HepG2 (cell line): ENCODE data around the gene GPR62. TPM values are rescaled to one million over a fixed set of nuclear protein-coding genes. Genes with fewer than 3 reads are reported as not detected.
A peak's percentile ranks its signal among the peaks of the same experiment; 100 is the strongest.

ENCODE experiments used
- ATAC-seq: fragments of 200-7000 bp; cut with Tn5 transposase; 3 replicates; pipeline ENCODE4 v1.9.1; 2020; ENCODE audit warnings: mild to moderate bottlenecking, moderate library complexity
- BruUV-seq: library from RNA; stranded (reverse); fragments of 400-500 nt; replicated peaks from 2 replicates; lab custom pipeline; 2021; lab: Mats Ljungman, UMichigan
- CTCF ChIA-PET: fragments of 300-600 bp; formaldehyde crosslinking; extraction: SDS; loops from one replicate; lab custom pipeline; 2021; ENCODE audit warnings: low total read pairs, inconsistent platforms, low intra/inter-chr PET ratio; lab: Yijun Ruan, JAX
- POLR2A ChIA-PET: fragments of 350-600 bp; sonication (Branson Sonifier 250); formaldehyde crosslinking; loops from one replicate; lab custom pipeline; 2020; ENCODE audit warnings: antibody characterized with exemption, inconsistent platforms; lab: Yijun Ruan, JAX
- DNase-seq: peaks from one replicate; pipeline ENCODE4 v3.0.0-alpha.2; 2015; ENCODE audit warnings: low spot score
- FAIRE-seq: peaks from 3 replicates; lab custom pipeline; 2011; peaks lifted over from hg19 to GRCh38; lab: Jason Lieb, UNC
- H2AFZ ChIP-seq: one replicate; pipeline ENCODE4 v1.6.1; 2011; ENCODE audit warnings: low read length, inconsistent platforms
- H3K27ac ChIP-seq: fragments of 300-600 bp; 3 replicates; pipeline ENCODE4 v1.8.0; 2011; ENCODE audit warnings: mixed run types, mild to moderate bottlenecking, mixed read lengths, low read length, inconsistent platforms; ENCODE audit not compliant: insufficient read depth; ENCODE audit errors: extremely low read length
- H3K27me3 ChIP-seq, 2 experiments: fragments of 200-600 bp in 1 of 2; 2 replicates in 1 of 2; 3 replicates in 1 of 2; pipeline versions ENCODE4 v1.6.0 to v1.8.0; 2011; ENCODE audit warnings: low read length in 2 of 2, mild to moderate bottlenecking in 2 of 2, moderate library complexity in 2 of 2, inconsistent platforms in 1 of 2; ENCODE audit not compliant: insufficient read depth in 2 of 2, control insufficient read depth in 1 of 2
- H3K36me3 ChIP-seq, 2 experiments: fragments of 200-600 bp in 1 of 2; replicated peaks in 1 of 2; 2 replicates in 1 of 2; 3 replicates in 1 of 2; pipeline versions ENCODE4 v1.5.1 to v1.8.0; 2011; ENCODE audit warnings: low read length in 2 of 2, inconsistent platforms in 1 of 2; ENCODE audit not compliant: insufficient read depth in 2 of 2, control insufficient read depth in 1 of 2
- H3K4me1 ChIP-seq: 2 replicates; pipeline ENCODE4 v1.5.1; 2012; ENCODE audit warnings: low read length, inconsistent platforms; ENCODE audit not compliant: insufficient read depth
- H3K4me2 ChIP-seq: 2 replicates; pipeline ENCODE4 v1.6.0; 2011; ENCODE audit warnings: low read depth, low read length, inconsistent platforms
- H3K4me3 ChIP-seq, 3 experiments: fragments of 200-600 bp in 1 of 3; sonication (generic), shearing (Covaris generic) in 1 of 3; replicated peaks in 1 of 3; 2 replicates each; pipeline ENCODE4 v1.5.1; 2011 to 2016; ENCODE audit warnings: low read length in 3 of 3, inconsistent platforms in 2 of 3, low read depth in 2 of 3, mild to moderate bottlenecking in 2 of 3, control low read depth in 1 of 3, mixed read lengths in 1 of 3; ENCODE audit not compliant: insufficient read depth in 1 of 3
- H3K79me2 ChIP-seq: one replicate; pipeline ENCODE4 v1.6.1; 2011; ENCODE audit warnings: low read length, inconsistent platforms; ENCODE audit not compliant: insufficient read depth
- H3K9ac ChIP-seq: 2 replicates; pipeline ENCODE4 v1.6.0; 2011; ENCODE audit warnings: mild to moderate bottlenecking, low read depth, low read length, inconsistent platforms; ENCODE audit not compliant: insufficient read depth
- H3K9me3 ChIP-seq: 2 replicates; pipeline ENCODE4 v1.5.1; 2012; ENCODE audit warnings: mild to moderate bottlenecking, low read length
- H4K20me1 ChIP-seq: 2 replicates; pipeline ENCODE4 v1.6.0; 2011; ENCODE audit warnings: inconsistent platforms, mild to moderate bottlenecking, low read length, moderate library complexity; ENCODE audit not compliant: insufficient read depth
- CBX5 ChIP-seq: sonication (generic); formaldehyde crosslinking; IDR thresholded peaks from 2 replicates; pipeline ENCODE4 v1.4.0; 2020; ENCODE audit warnings: missing genetic modification reagents, borderline replicate concordance
- GABPB1 ChIP-seq: IDR thresholded peaks from 2 replicates; pipeline ENCODE4 v1.6.1; 2016; ENCODE audit warnings: mild to moderate bottlenecking, missing genetic modification reagents, moderate library complexity, missing compliant biosample characterization
- HIC2 ChIP-seq: sonication (generic); formaldehyde crosslinking; IDR thresholded peaks from 2 replicates; pipeline ENCODE4 v1.9.0; 2022; ENCODE audit warnings: low read depth, missing genetic modification reagents
- MEF2D ChIP-seq: sonication (generic); formaldehyde crosslinking; IDR thresholded peaks from 2 replicates; pipeline ENCODE4 v1.5.1; 2020; ENCODE audit warnings: mild to moderate bottlenecking, missing genetic modification reagents
- MYNN ChIP-seq: sonication (generic); formaldehyde crosslinking; IDR thresholded peaks from 2 replicates; pipeline ENCODE4 v1.4.0; 2020; ENCODE audit warnings: mild to moderate bottlenecking, low read depth, missing genetic modification reagents
- NRL ChIP-seq: sonication (generic); formaldehyde crosslinking; IDR thresholded peaks from 2 replicates; pipeline ENCODE4 v1.5.0; 2020; ENCODE audit warnings: missing genetic modification reagents, mild to moderate bottlenecking, moderate library complexity, borderline replicate concordance
- PATZ1 ChIP-seq: sonication (generic); formaldehyde crosslinking; IDR thresholded peaks from 2 replicates; pipeline ENCODE4 v1.4.0; 2020; ENCODE audit warnings: missing genetic modification reagents
- PAX8 ChIP-seq: sonication (generic); formaldehyde crosslinking; IDR thresholded peaks from 2 replicates; pipeline ENCODE4 v1.8.0; 2022; ENCODE audit warnings: mild to moderate bottlenecking, missing genetic modification reagents, borderline replicate concordance
- POGZ ChIP-seq: sonication (generic); formaldehyde crosslinking; IDR thresholded peaks from 2 replicates; pipeline ENCODE4 v1.4.0; 2020; ENCODE audit warnings: mild to moderate bottlenecking, missing genetic modification reagents
- RAD21 ChIP-seq: fragments of 450-650 bp; formaldehyde crosslinking; IDR thresholded peaks from 2 replicates; pipeline ENCODE4 v1.5.0; 2020; ENCODE audit warnings: mild to moderate bottlenecking
- SP1 ChIP-seq, 2 experiments: fragments of 450-650 bp in 1 of 2; sonication (generic) in 1 of 2; formaldehyde crosslinking in 1 of 2; IDR thresholded peaks; 2 replicates each; pipeline versions ENCODE4 v1.4.0 to v1.6.1; 2016 to 2020; ENCODE audit warnings: missing genetic modification reagents in 1 of 2
- THAP8 ChIP-seq: sonication (generic); formaldehyde crosslinking; IDR thresholded peaks from 2 replicates; pipeline ENCODE4 v1.5.1; 2020; ENCODE audit warnings: missing genetic modification reagents, mild to moderate bottlenecking, borderline replicate concordance
- ZBTB38 ChIP-seq: sonication (generic); formaldehyde crosslinking; IDR thresholded peaks from 2 replicates; pipeline ENCODE4 v1.5.1; 2020; ENCODE audit warnings: mild to moderate bottlenecking, missing genetic modification reagents
- ZFP90 ChIP-seq: sonication (generic); formaldehyde crosslinking; IDR thresholded peaks from 2 replicates; pipeline ENCODE4 v1.8.0; 2022; ENCODE audit warnings: missing genetic modification reagents, mild to moderate bottlenecking, inconsistent platforms, borderline replicate concordance
- ZNF414 ChIP-seq: sonication (generic); formaldehyde crosslinking; IDR thresholded peaks from 2 replicates; pipeline ENCODE4 v1.5.0; 2020; ENCODE audit warnings: missing genetic modification reagents
- ZNF713 ChIP-seq: sonication (generic); formaldehyde crosslinking; IDR thresholded peaks from 2 replicates; pipeline ENCODE4 v1.4.0; 2020; ENCODE audit warnings: mild to moderate bottlenecking, missing genetic modification reagents
- ZNF761 ChIP-seq: sonication (generic); formaldehyde crosslinking; conservative IDR thresholded peaks from 2 replicates; pipeline ENCODE4 v1.4.0; 2020; ENCODE audit warnings: mild to moderate bottlenecking, missing genetic modification reagents
- ZNF780A ChIP-seq: sonication (generic); formaldehyde crosslinking; IDR thresholded peaks from 2 replicates; pipeline ENCODE4 v1.8.0; 2022; ENCODE audit warnings: mild to moderate bottlenecking, missing genetic modification reagents, moderate library complexity
- WGBS: methylation state at CpG from one replicate; pipeline ENCODE4 v1.1.6; 2017; ENCODE audit warnings: low lambda C conversion rate; 5-methylcytosine and 5-hydroxymethylcytosine counted together
- in situ Hi-C: cut with HindIII; loops from 2 replicates; pipeline ENCODE4 v1.10.0; 2017; ENCODE audit warnings: low pct_unique_long_range_greater_than_20kb; ENCODE audit not compliant: extremely low pct_ligation_motif_present
- intact Hi-C: fragments of 100-400 bp; cut with micrococcal nuclease; formaldehyde crosslinking; loops from one replicate; pipeline ENCODE4 v1.10.0; 2022; ENCODE audit not compliant: unreplicated experiment
- polyA plus RNA-seq, 8 experiments: library from polyadenylated mRNA; depleted of rRNA in 3 of 8; stranded (reverse) in 7 of 8; unstranded in 1 of 8; fragments of >200 nt; fragmentation: Illumina TruSeq in 4 of 8; extraction: Trizol in 4 of 8; gene quantifications; 2 replicates each; pipeline versions ENCODE4 v1.2.1 to v1.2.3, GENCODE V29; 2011 to 2016; ENCODE audit warnings: low read depth in 4 of 8, missing spikeins in 1 of 8, mixed read lengths in 1 of 8; ENCODE audit not compliant: insufficient read depth in 1 of 8
- total RNA-seq, 5 experiments: library from RNA; depleted of rRNA; stranded (reverse); fragments of >200 nt; fragmentation: Illumina TruSeq; extraction: Trizol; gene quantifications; 2 replicates each; pipeline ENCODE4 v1.2.3, GENCODE V29; 2016; ENCODE audit warnings: low read depth in 1 of 5

GPR62 gene
- total and polyA plus RNA-seq, 2 of the 13 experiments (the other 11 are each of a cell fraction or from before 2014, with no cell fraction given): not detected

GRCh38 chr3:52005571-52005986 is 50.4 kb downstream of the GPR62 start:
- POLR2A ChIA-PET: interaction anchor here (1.0 to 2.0 kb wide), 3 partner anchors 10 to 48 kb away, joined by 4 to 7 read pairs (median 4); partner anchors contain the start of gene RPL29
- no peak for FAIRE-seq
- no peaks in the 10 kb centered on the region for H3K79me2 ChIP-seq
- 0% methylated on average over 6 of the region's 15 CpGs for WGBS
- no peak for TF ChIP-seq ZNF761 (CRISPR knock-in tag)
- TF ChIP-seq POGZ (CRISPR knock-in tag): no peak
- no peak for TF ChIP-seq PAX8 (CRISPR knock-in tag)
- TF ChIP-seq PATZ1: peak; percentile 30; the same call in 1 of the 2 replicates
- no peak for TF ChIP-seq HIC2 (CRISPR knock-in tag)
- no peak for TF ChIP-seq ZNF780A (CRISPR knock-in tag)
- TF ChIP-seq GABPB1 (CRISPR knock-in tag): peak; percentile 27; the same call in 1 of the 2 replicates
- TF ChIP-seq SP1 (IDR thresholded peaks at IDR 0.05): no peak
- TF ChIP-seq SP1 (CRISPR knock-in tag; IDR thresholded peaks at IDR 0.05): no peak
- TF ChIP-seq MEF2D (CRISPR knock-in tag): 0 out of 2 replicates have a peak, but pooled peaks have one; percentile 29
- no peak for TF ChIP-seq ZNF713 (CRISPR knock-in tag)
- no peak for TF ChIP-seq CBX5 (CRISPR knock-in tag)
- no peak for TF ChIP-seq MYNN (CRISPR knock-in tag)
- no peak for TF ChIP-seq ZFP90 (CRISPR knock-in tag)
- TF ChIP-seq NRL (CRISPR knock-in tag): no peak
- 0 out of 2 replicates have a peak, but pooled peaks have one; percentile 28 for TF ChIP-seq ZBTB38 (CRISPR knock-in tag)
- TF ChIP-seq RAD21 (CRISPR knock-in tag): no peak
- TF ChIP-seq THAP8 (CRISPR knock-in tag): no peak
- TF ChIP-seq ZNF414 (CRISPR knock-in tag): no peak
- TF ChIP-seq, all 625 proteins: peak for 4
- Histone ChIP-seq H3K9me3 (no peaks in the 10 kb centered on the region), H4K20me1 (no peaks in the 10 kb centered on the region), H3K27me3 (peaks cover 0 to 45% of the 10 kb centered on the region in 2 experiments; a peak in 3 of 5 replicates), H3K4me3 (peak overlapping the region in 1 of 3 experiments; percentile 42; a peak in 1 of 6 replicates), H3K4me1 (peaks cover 36% of the 10 kb centered on the region), H2AFZ (no peak overlapping the region), H3K27ac (no peak overlapping the region), H3K4me2 (peak overlapping the region; percentile 62), H3K9ac (no peak overlapping the region), H3K36me3 (no peaks in the 10 kb centered on the region)
- CTCF ChIA-PET: interaction anchor here (9.0 kb wide), 1 partner anchor 138 kb away, joined by 110 read pairs; no protein-coding TSS in a partner anchor
- no TSS peak for BruUV-seq
- ATAC-seq (peak; percentile 7; the same call in 1 of the 3 replicates), DNase-seq (no peak)
- intact Hi-C loops (loop anchor here (2.0 kb wide), 2 partner anchors 31 to 47 kb away; no protein-coding TSS in a partner anchor), in situ Hi-C loops (no loop called here)
